HepG2 (cell line): ENCODE results near the gene CRIP1. TPM values are rescaled to one million over a fixed set of nuclear protein-coding genes. Genes with fewer than 3 reads are reported as not detected.
A peak's percentile ranks its signal among the peaks of the same experiment; 100 is the strongest.

ENCODE experiments used
- BRD4 ChIP-seq: sonication (generic); formaldehyde crosslinking; IDR thresholded peaks from 2 replicates; pipeline ENCODE4 v1.4.0; 2020; ENCODE audit warnings: missing genetic modification reagents
- CAMTA2 ChIP-seq: sonication (generic); formaldehyde crosslinking; IDR thresholded peaks from 2 replicates; pipeline ENCODE4 v1.4.0; 2020; ENCODE audit warnings: mild to moderate bottlenecking, missing genetic modification reagents, borderline replicate concordance
- CCAR2 ChIP-seq: fragments of 200-400 bp; formaldehyde crosslinking; optimal IDR thresholded peaks from 2 replicates; pipeline ENCODE3; 2018; ENCODE audit warnings: low read depth, mild to moderate bottlenecking, low read length, moderate library complexity
- CHD2 ChIP-seq: IDR thresholded peaks from 2 replicates; pipeline ENCODE4 v1.6.1; 2011; ENCODE audit warnings: low read depth, low read length, improper control_type of control experiment
- DRAP1 ChIP-seq: IDR thresholded peaks from 2 replicates; pipeline ENCODE4 v1.6.1; 2016; ENCODE audit warnings: missing genetic modification reagents, missing compliant biosample characterization
- GMEB2 ChIP-seq: IDR thresholded peaks from 2 replicates; pipeline ENCODE4 v1.6.1; 2016; ENCODE audit warnings: missing biosample characterization, missing genetic modification reagents, low read depth
- JARID2 ChIP-seq: sonication (generic); formaldehyde crosslinking; IDR thresholded peaks from 2 replicates; pipeline ENCODE4 v1.8.1; 2023; ENCODE audit warnings: missing genetic modification reagents, inconsistent platforms; ENCODE audit not compliant: insufficient replicate concordance
- KDM1A ChIP-seq: IDR thresholded peaks from 2 replicates; pipeline ENCODE4 v1.6.1; 2016; ENCODE audit warnings: missing compliant biosample characterization
- MEIS1 ChIP-seq: sonication (generic); formaldehyde crosslinking; IDR thresholded peaks from 2 replicates; pipeline ENCODE4 v1.9.0; 2021; ENCODE audit warnings: mild to moderate bottlenecking, missing genetic modification reagents, moderate library complexity, borderline replicate concordance
- NFATC3 ChIP-seq: sonication (generic); formaldehyde crosslinking; IDR thresholded peaks from 2 replicates; pipeline ENCODE4 v1.5.1; 2020; ENCODE audit warnings: mild to moderate bottlenecking, missing genetic modification reagents
- NR2F6 ChIP-seq, 2 experiments: IDR thresholded peaks; 2 replicates each; pipeline ENCODE4 v1.6.1; 2016; ENCODE audit warnings: antibody characterized with exemption in 1 of 2, mild to moderate bottlenecking in 1 of 2
- RXRA ChIP-seq: sonication (generic); formaldehyde crosslinking; IDR thresholded peaks from 2 replicates; pipeline ENCODE4 v1.5.1; 2020; ENCODE audit warnings: missing genetic modification reagents
- SAFB2 ChIP-seq: sonication (generic); formaldehyde crosslinking; IDR thresholded peaks from 2 replicates; pipeline ENCODE4 v1.5.1; 2020; ENCODE audit warnings: missing genetic modification reagents, low read depth, mild to moderate bottlenecking, borderline replicate concordance
- SALL2 ChIP-seq: sonication (generic); formaldehyde crosslinking; IDR thresholded peaks from 2 replicates; pipeline ENCODE4 v1.8.1; 2023; ENCODE audit warnings: mild to moderate bottlenecking, missing genetic modification reagents, inconsistent platforms
- SPEN ChIP-seq: sonication (generic); formaldehyde crosslinking; IDR thresholded peaks from 2 replicates; pipeline ENCODE4 v1.5.1; 2020; ENCODE audit warnings: low read depth, mild to moderate bottlenecking, missing genetic modification reagents
- TP53 ChIP-seq: sonication (generic); formaldehyde crosslinking; conservative IDR thresholded peaks from 2 replicates; pipeline ENCODE4 v1.4.0; 2020; ENCODE audit warnings: missing genetic modification reagents
- USF2 ChIP-seq, 2 experiments: sonication (generic) in 1 of 2; formaldehyde crosslinking in 1 of 2; IDR thresholded peaks; 2 replicates each; pipeline versions ENCODE4 v1.5.1 to v1.6.1; 2011 to 2020; ENCODE audit warnings: borderline replicate concordance in 1 of 2, low read depth in 1 of 2, low read length in 1 of 2, mild to moderate bottlenecking in 1 of 2, missing genetic modification reagents in 1 of 2, moderate library complexity in 1 of 2
- ZBTB33 ChIP-seq: sonication (generic); formaldehyde crosslinking; IDR thresholded peaks from 2 replicates; pipeline ENCODE4 v1.4.0; 2020; ENCODE audit warnings: missing genetic modification reagents
- ZFAT ChIP-seq: sonication (generic); formaldehyde crosslinking; conservative IDR thresholded peaks from 2 replicates; pipeline ENCODE4 v1.8.1; 2023; ENCODE audit warnings: missing genetic modification reagents, inconsistent platforms
- ZNF17 ChIP-seq: sonication (generic); formaldehyde crosslinking; IDR thresholded peaks from 2 replicates; pipeline ENCODE4 v1.5.0; 2020; ENCODE audit warnings: mild to moderate bottlenecking, missing genetic modification reagents
- ZNF589 ChIP-seq: sonication (generic); formaldehyde crosslinking; conservative IDR thresholded peaks from 2 replicates; pipeline ENCODE4 v1.8.0; 2022; ENCODE audit warnings: mild to moderate bottlenecking, moderate library complexity, missing genetic modification reagents
- ZNF598 ChIP-seq: sonication (generic); formaldehyde crosslinking; IDR thresholded peaks from 2 replicates; pipeline ENCODE4 v1.5.1; 2020; ENCODE audit warnings: mild to moderate bottlenecking, missing genetic modification reagents, borderline replicate concordance
- ZZZ3 ChIP-seq: sonication (generic); formaldehyde crosslinking; IDR thresholded peaks from 2 replicates; pipeline ENCODE4 v1.4.0; 2020; ENCODE audit warnings: missing genetic modification reagents, mild to moderate bottlenecking, borderline replicate concordance
- polyA plus RNA-seq, 8 experiments: library from polyadenylated mRNA; depleted of rRNA in 3 of 8; stranded (reverse) in 7 of 8; unstranded in 1 of 8; fragments of >200 nt; fragmentation: Illumina TruSeq in 4 of 8; extraction: Trizol in 4 of 8; gene quantifications; 2 replicates each; pipeline versions ENCODE4 v1.2.1 to v1.2.3, GENCODE V29; 2011 to 2016; ENCODE audit warnings: low read depth in 4 of 8, missing spikeins in 1 of 8, mixed read lengths in 1 of 8; ENCODE audit not compliant: insufficient read depth in 1 of 8
- total RNA-seq, 5 experiments: library from RNA; depleted of rRNA; stranded (reverse); fragments of >200 nt; fragmentation: Illumina TruSeq; extraction: Trizol; gene quantifications; 2 replicates each; pipeline ENCODE4 v1.2.3, GENCODE V29; 2016; ENCODE audit warnings: low read depth in 1 of 5

Gene CRIP1
- total and polyA plus RNA-seq, 2 of the 13 experiments (the other 11 are each of a cell fraction or from before 2014, with no cell fraction given) = 53.9 to 59.5 TPM

- TF ChIP-seq NFATC3 (CRISPR knock-in tag) = no peak
- TF ChIP-seq MEIS1 (CRISPR knock-in tag) = no peak
- no peak for TF ChIP-seq ZFAT (CRISPR knock-in tag)
- TF ChIP-seq JARID2 (CRISPR knock-in tag) = no peak
- no peak for TF ChIP-seq KDM1A (CRISPR knock-in tag)
- TF ChIP-seq CCAR2 = peak; percentile 55
- TF ChIP-seq USF2 (IDR thresholded peaks at IDR 0.05; ENCODE audit: low read depth, low read length) = no peak
- TF ChIP-seq USF2 (CRISPR knock-in tag; IDR thresholded peaks at IDR 0.05; ENCODE audit: borderline replicate concordance) = no peak
- TF ChIP-seq ZZZ3 (CRISPR knock-in tag) = no peak
- no peak for TF ChIP-seq SALL2 (CRISPR knock-in tag)
- TF ChIP-seq DRAP1 (CRISPR knock-in tag) = no peak
- no peak for TF ChIP-seq BRD4 (CRISPR knock-in tag)
- TF ChIP-seq ZNF17 = no peak
- TF ChIP-seq GMEB2 (CRISPR knock-in tag) = no peak
- peak; percentile 35; the same call in 1 of the 2 replicates for TF ChIP-seq SAFB2 (CRISPR knock-in tag)
- peak; percentile 59; the same call in 1 of the 2 replicates for TF ChIP-seq RXRA (CRISPR knock-in tag)
- no peak for TF ChIP-seq CAMTA2
- no peak for TF ChIP-seq ZNF589 (CRISPR knock-in tag)
- TF ChIP-seq ZBTB33 (CRISPR knock-in tag) = peak; percentile 84
- TF ChIP-seq NR2F6 (IDR thresholded peaks at IDR 0.05) = no peak
- peak; percentile 38; the same call in 1 of the 2 replicates for TF ChIP-seq NR2F6 (CRISPR knock-in tag; IDR thresholded peaks at IDR 0.05)
- peak; percentile 46; the same call in 1 of the 2 replicates for TF ChIP-seq CHD2
- TF ChIP-seq TP53 (CRISPR knock-in tag) = no peak
- TF ChIP-seq ZNF598 (CRISPR knock-in tag) = 0 out of 2 replicates have a peak, but pooled peaks have one; percentile 53
- TF ChIP-seq SPEN = peak; percentile 61
Observed at GRCh38 chr14:105480807-105481801, 5.6 kb upstream of the CRIP1 start (continued).
